Measurements from ENCODE around the gene TMEM222.
"Not testable (repeated sequence)": the region's sequence is repeated elsewhere in the genome, so short reads cannot be mapped to it uniquely, and the experiment has no call there.

Gene TMEM222

GRCh38 chr1:27380766-27381733 is 59.1 kb downstream of the TMEM222 start:
- DNase-seq (ENCODE audit: low read depth), result no peak

GRCh38 chr1:27381969-27382762 is 60.2 kb downstream of the TMEM222 start:
- no peak for DNase-seq (ENCODE audit: low read depth)

- DNase-seq (ENCODE audit: low read depth), result no peak
These were observed 61.2 kb downstream of the TMEM222 start, which contains the start of gene CD164L2 for GRCh38 chr1:27383039-27383605. TSS of gene CD164L2 (minus strand) at chr1:27383333. CDS start at chr1:27383239, 94 bp downstream.

- no peak for DNase-seq (ENCODE audit: low read depth)
These were observed 61.7 kb downstream of the TMEM222 start for GRCh38 chr1:27383661-27384060.

- DNase-seq (ENCODE audit: low read depth), result not testable (repeated sequence)
These were observed 62.8 kb downstream of the TMEM222 start for GRCh38 chr1:27384797-27385196.

All from stimulated activated CD8-positive, alpha-beta memory T cell treated with anti-CD3 and anti-CD28 coated beads, Interleukin-12 subunit alpha, Interleukin-12 subunit beta, amount 100 ng/mL, for 1 hour (primary cell).